ENCODE results near the gene TOR4A. TPM values are rescaled to one million over a fixed set of nuclear protein-coding genes. Genes with fewer than 3 reads are reported as not detected.

The TOR4A gene
- total and polyA plus RNA-seq, 2 experiments from 2014 or later: 2.0 to 19.0 TPM

DNA sequence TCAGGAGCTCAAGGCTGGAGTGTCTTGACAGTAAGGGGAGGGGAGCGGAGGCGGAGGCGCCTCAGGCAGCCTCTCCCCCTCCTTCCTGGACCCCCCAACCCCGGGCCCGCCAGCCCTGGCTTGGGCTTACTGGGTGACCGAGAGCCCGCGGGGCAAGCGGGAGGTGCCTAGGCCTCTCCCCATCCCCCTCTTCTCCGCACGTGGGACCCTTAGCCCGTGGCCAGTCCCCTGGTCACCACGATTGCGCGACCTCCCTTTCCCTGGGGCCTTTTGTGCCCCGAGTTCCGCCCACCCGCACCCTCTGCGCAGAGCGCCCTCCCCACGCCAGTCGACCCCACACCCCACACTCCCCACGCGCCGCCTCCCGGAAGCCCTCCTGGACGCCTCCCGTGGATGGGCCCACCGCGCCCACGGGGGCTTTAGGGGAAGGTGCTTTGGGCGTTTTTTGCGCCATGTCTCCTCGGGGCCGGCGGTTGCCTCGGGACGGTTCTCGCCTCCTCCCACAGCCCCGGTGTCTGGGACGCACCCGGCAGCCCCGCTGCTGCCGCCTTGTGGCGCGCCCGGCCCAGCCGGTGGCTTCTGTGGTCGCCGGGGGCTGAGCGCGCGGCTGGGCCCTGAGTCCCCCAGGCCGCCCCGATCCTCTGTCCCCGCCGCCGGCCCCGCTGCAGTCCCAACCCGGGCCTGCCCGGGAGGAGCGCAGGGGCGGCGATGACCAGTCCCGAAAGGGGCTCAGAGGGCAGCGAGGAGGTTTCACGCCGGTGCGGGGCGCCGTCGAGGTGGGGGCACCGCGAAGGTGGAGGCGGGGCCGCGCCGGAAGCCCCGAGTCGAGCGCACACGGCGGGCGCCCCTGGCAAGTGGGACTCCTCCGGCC is 3.2 kb downstream of the TOR4A start:
- H3K36me3 ChIP-seq (ENCODE audit: insufficient read depth): no peaks in the 10 kb centered on the region
- TF ChIP-seq, protein P1, sequence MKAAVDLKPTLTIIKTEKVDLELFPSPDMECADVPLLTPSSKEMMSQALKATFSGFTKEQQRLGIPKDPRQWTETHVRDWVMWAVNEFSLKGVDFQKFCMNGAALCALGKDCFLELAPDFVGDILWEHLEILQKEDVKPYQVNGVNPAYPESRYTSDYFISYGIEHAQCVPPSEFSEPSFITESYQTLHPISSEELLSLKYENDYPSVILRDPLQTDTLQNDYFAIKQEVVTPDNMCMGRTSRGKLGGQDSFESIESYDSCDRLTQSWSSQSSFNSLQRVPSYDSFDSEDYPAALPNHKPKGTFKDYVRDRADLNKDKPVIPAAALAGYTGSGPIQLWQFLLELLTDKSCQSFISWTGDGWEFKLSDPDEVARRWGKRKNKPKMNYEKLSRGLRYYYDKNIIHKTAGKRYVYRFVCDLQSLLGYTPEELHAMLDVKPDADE (IDR thresholded peaks at IDR 0.05): no peak
- TF ChIP-seq NANOG (IDR thresholded peaks at IDR 0.05; ENCODE audit: borderline replicate concordance): no peak
- 0 out of 2 replicates have a peak, but pooled peaks have one; percentile 13 for TF ChIP-seq POLR2AphosphoS5 (IDR thresholded peaks at IDR 0.05; ENCODE audit: low read depth)
- TF ChIP-seq, protein P2, sequence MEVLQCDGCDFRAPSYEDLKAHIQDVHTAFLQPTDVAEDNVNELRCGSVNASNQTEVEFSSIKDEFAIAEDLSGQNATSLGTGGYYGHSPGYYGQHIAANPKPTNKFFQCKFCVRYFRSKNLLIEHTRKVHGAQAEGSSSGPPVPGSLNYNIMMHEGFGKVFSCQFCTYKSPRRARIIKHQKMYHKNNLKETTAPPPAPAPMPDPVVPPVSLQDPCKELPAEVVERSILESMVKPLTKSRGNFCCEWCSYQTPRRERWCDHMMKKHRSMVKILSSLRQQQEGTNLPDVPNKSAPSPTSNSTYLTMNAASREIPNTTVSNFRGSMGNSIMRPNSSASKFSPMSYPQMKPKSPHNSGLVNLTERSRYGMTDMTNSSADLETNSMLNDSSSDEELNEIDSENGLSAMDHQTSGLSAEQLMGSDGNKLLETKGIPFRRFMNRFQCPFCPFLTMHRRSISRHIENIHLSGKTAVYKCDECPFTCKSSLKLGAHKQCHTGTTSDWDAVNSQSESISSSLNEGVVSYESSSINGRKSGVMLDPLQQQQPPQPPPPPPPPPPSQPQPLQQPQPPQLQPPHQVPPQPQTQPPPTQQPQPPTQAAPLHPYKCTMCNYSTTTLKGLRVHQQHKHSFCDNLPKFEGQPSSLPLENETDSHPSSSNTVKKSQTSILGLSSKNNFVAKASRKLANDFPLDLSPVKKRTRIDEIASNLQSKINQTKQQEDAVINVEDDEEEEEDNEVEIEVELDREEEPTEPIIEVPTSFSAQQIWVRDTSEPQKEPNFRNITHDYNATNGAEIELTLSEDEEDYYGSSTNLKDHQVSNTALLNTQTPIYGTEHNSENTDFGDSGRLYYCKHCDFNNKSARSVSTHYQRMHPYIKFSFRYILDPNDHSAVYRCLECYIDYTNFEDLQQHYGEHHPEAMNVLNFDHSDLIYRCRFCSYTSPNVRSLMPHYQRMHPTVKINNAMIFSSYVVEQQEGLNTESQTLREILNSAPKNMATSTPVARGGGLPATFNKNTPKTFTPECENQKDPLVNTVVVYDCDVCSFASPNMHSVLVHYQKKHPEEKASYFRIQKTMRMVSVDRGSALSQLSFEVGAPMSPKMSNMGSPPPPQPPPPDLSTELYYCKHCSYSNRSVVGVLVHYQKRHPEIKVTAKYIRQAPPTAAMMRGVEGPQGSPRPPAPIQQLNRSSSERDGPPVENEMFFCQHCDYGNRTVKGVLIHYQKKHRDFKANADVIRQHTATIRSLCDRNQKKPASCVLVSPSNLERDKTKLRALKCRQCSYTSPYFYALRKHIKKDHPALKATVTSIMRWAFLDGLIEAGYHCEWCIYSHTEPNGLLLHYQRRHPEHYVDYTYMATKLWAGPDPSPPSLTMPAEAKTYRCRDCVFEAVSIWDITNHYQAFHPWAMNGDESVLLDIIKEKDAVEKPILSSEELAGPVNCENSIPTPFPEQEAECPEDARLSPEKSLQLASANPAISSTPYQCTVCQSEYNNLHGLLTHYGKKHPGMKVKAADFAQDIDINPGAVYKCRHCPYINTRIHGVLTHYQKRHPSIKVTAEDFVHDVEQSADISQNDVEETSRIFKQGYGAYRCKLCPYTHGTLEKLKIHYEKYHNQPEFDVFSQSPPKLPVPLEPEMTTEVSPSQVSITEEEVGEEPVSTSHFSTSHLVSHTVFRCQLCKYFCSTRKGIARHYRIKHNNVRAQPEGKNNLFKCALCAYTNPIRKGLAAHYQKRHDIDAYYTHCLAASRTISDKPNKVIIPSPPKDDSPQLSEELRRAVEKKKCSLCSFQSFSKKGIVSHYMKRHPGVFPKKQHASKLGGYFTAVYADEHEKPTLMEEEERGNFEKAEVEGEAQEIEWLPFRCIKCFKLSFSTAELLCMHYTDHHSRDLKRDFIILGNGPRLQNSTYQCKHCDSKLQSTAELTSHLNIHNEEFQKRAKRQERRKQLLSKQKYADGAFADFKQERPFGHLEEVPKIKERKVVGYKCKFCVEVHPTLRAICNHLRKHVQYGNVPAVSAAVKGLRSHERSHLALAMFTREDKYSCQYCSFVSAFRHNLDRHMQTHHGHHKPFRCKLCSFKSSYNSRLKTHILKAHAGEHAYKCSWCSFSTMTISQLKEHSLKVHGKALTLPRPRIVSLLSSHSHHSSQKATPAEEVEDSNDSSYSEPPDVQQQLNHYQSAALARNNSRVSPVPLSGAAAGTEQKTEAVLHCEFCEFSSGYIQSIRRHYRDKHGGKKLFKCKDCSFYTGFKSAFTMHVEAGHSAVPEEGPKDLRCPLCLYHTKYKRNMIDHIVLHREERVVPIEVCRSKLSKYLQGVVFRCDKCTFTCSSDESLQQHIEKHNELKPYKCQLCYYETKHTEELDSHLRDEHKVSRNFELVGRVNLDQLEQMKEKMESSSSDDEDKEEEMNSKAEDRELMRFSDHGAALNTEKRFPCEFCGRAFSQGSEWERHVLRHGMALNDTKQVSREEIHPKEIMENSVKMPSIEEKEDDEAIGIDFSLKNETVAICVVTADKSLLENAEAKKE (CRISPR knock-in tag; IDR thresholded peaks at IDR 0.05): no peak
- TF ChIP-seq, protein P3, sequence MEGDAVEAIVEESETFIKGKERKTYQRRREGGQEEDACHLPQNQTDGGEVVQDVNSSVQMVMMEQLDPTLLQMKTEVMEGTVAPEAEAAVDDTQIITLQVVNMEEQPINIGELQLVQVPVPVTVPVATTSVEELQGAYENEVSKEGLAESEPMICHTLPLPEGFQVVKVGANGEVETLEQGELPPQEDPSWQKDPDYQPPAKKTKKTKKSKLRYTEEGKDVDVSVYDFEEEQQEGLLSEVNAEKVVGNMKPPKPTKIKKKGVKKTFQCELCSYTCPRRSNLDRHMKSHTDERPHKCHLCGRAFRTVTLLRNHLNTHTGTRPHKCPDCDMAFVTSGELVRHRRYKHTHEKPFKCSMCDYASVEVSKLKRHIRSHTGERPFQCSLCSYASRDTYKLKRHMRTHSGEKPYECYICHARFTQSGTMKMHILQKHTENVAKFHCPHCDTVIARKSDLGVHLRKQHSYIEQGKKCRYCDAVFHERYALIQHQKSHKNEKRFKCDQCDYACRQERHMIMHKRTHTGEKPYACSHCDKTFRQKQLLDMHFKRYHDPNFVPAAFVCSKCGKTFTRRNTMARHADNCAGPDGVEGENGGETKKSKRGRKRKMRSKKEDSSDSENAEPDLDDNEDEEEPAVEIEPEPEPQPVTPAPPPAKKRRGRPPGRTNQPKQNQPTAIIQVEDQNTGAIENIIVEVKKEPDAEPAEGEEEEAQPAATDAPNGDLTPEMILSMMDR (conservative IDR thresholded peaks at IDR 0.05; ENCODE audit: low read depth in 2 of 2): peak; percentile 36 to 67; a peak in 3 of 4 replicates
- TF ChIP-seq EZH2phosphoT487 (IDR thresholded peaks at IDR 0.05; ENCODE audit: unreplicated experiment): no peak
- no peak for TF ChIP-seq CREB1 (CRISPR knock-in tag; IDR thresholded peaks at IDR 0.05; ENCODE audit: low read depth)
- no peak for TF ChIP-seq STAT1 (IDR thresholded peaks at IDR 0.05; ENCODE audit: unreplicated experiment)
- no peak for TF ChIP-seq EZH2 (IDR thresholded peaks at IDR 0.05; ENCODE audit: low read depth, unreplicated experiment)
- TF ChIP-seq, protein P4, sequence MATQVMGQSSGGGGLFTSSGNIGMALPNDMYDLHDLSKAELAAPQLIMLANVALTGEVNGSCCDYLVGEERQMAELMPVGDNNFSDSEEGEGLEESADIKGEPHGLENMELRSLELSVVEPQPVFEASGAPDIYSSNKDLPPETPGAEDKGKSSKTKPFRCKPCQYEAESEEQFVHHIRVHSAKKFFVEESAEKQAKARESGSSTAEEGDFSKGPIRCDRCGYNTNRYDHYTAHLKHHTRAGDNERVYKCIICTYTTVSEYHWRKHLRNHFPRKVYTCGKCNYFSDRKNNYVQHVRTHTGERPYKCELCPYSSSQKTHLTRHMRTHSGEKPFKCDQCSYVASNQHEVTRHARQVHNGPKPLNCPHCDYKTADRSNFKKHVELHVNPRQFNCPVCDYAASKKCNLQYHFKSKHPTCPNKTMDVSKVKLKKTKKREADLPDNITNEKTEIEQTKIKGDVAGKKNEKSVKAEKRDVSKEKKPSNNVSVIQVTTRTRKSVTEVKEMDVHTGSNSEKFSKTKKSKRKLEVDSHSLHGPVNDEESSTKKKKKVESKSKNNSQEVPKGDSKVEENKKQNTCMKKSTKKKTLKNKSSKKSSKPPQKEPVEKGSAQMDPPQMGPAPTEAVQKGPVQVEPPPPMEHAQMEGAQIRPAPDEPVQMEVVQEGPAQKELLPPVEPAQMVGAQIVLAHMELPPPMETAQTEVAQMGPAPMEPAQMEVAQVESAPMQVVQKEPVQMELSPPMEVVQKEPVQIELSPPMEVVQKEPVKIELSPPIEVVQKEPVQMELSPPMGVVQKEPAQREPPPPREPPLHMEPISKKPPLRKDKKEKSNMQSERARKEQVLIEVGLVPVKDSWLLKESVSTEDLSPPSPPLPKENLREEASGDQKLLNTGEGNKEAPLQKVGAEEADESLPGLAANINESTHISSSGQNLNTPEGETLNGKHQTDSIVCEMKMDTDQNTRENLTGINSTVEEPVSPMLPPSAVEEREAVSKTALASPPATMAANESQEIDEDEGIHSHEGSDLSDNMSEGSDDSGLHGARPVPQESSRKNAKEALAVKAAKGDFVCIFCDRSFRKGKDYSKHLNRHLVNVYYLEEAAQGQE (IDR thresholded peaks at IDR 0.05; ENCODE audit: unreplicated experiment): no peak
- no peak for TF ChIP-seq ZNF114 (CRISPR knock-in tag; IDR thresholded peaks at IDR 0.05)
- no peak for TF ChIP-seq JUNB (IDR thresholded peaks at IDR 0.05; ENCODE audit: unreplicated experiment)
- no peak for TF ChIP-seq ZNF331 (CRISPR knock-in tag; IDR thresholded peaks at IDR 0.05; ENCODE audit: low read depth)
- H3K4me3 ChIP-seq: peak overlapping the region; percentile 73
- H3K27ac ChIP-seq (ENCODE audit: low read depth): no peak overlapping the region
- peaks cover 8% of the 10 kb centered on the region; the same call in 1 of the 2 replicates for H4K20me1 ChIP-seq (replicated peaks; ENCODE audit: insufficient read depth)
- H2AFZ ChIP-seq: no peak overlapping the region
- ATAC-seq: peak; percentile 46
- no peaks in the 10 kb centered on the region for H3K9me3 Mint-ChIP-seq
- H3K9me2 ChIP-seq (ENCODE audit: insufficient read depth): no peaks in the 10 kb centered on the region
- no peak overlapping the region for H3K27ac Mint-ChIP-seq
- peaks cover 21% of the 10 kb centered on the region for H3K27me3 Mint-ChIP-seq (ENCODE audit: insufficient read depth, low read depth, poor library complexity)
- H3K4me1 ChIP-seq (ENCODE audit: insufficient read depth): peaks cover 12% of the 10 kb centered on the region
- peaks cover 10% of the 10 kb centered on the region for H3K4me1 Mint-ChIP-seq
- peaks cover 20% of the 10 kb centered on the region; the same call in 1 of the 2 replicates for H3F3A ChIP-seq (replicated peaks; ENCODE audit: low read depth)
- peaks cover 14% of the 10 kb centered on the region for H3K27me3 ChIP-seq (ENCODE audit: insufficient read depth)
- H3K79me2 ChIP-seq (replicated peaks; ENCODE audit: insufficient read depth): no peaks in the 10 kb centered on the region
- H3K36me3 Mint-ChIP-seq (ENCODE audit: low read depth): no peaks in the 10 kb centered on the region; the same call in 2 of the 3 replicates
- H3K4me2 ChIP-seq: peak overlapping the region; percentile 88
- DNase-seq (ENCODE audit: low spot score): peak; percentile 77
- H3K4me3 Mint-ChIP-seq: peak overlapping the region; percentile 62; the same call in 2 of the 3 replicates

Measured in GM23338 (cell line).